Uterus (tissue), 4 donors: ENCODE data around the gene TSEN54. TPM values are rescaled to one million over a fixed set of nuclear protein-coding genes. Genes with fewer than 3 reads are reported as not detected.

Experiments
- DNase-seq, 2 donors: peaks; one replicate each; pipeline ENCODE4 v3.0.0-alpha.2; 2019 to 2020
- H3K27ac ChIP-seq, 2 donors: fragments of 200-600 bp; sonication (generic); 1 replicate in 1 of 2; 2 replicates in 1 of 2; pipeline ENCODE4 v1.5.1; 2016 to 2018
- H3K27me3 ChIP-seq, 2 donors: fragments of 200-600 bp; sonication (generic); one replicate each; pipeline ENCODE4 v1.5.1; 2018 to 2019; ENCODE audit warnings: control low read depth in 1 of 2
- H3K36me3 ChIP-seq, 2 donors: fragments of 200-600 bp; sonication (generic); one replicate each; pipeline ENCODE4 v1.5.1; 2019; ENCODE audit warnings: control low read depth in 1 of 2
- H3K4me1 ChIP-seq, 2 donors: fragments of 200-600 bp; sonication (generic); one replicate each; pipeline ENCODE4 v1.5.1; 2018 to 2019; ENCODE audit warnings: control low read depth in 1 of 2
- H3K4me3 ChIP-seq, 2 donors: fragments of 200-600 bp; sonication (generic); 1 replicate in 1 of 2; 2 replicates in 1 of 2; pipeline ENCODE4 v1.5.1; 2018 to 2019; ENCODE audit warnings: mild to moderate bottlenecking in 1 of 2
- H3K9me3 ChIP-seq, 2 donors: fragments of 200-600 bp; sonication (generic); one replicate each; pipeline ENCODE4 v1.5.1; 2019; ENCODE audit warnings: control low read depth in 1 of 2
- CTCF ChIP-seq, 4 experiments: fragments of 200-600 bp in 2 of 4; fragments of 450-650 bp in 2 of 4; sonication (generic) in 2 of 4; IDR thresholded peaks; one replicate each; pipeline ENCODE4 v1.5.1; 2016 to 2019; ENCODE audit warnings: antibody characterized with exemption in 4 of 4, mild to moderate bottlenecking in 2 of 4, moderate library complexity in 1 of 4
- POLR2A ChIP-seq, 2 donors: fragments of 450-650 bp; IDR thresholded peaks; one replicate each; pipeline ENCODE4 v1.6.1; 2016; ENCODE audit warnings: antibody characterized with exemption in 2 of 2, mild to moderate bottlenecking in 1 of 2, moderate library complexity in 1 of 2
- intact Hi-C: fragments of 100-400 bp; cut with DNase I; formaldehyde crosslinking; loops from one replicate; pipeline ENCODE4 v1.15.1; 2023; ENCODE audit warnings: low total_unique reads
- total RNA-seq, 4 donors: library from RNA; depleted of rRNA in 3 of 4; stranded (reverse); fragments of >200 nt in 3 of 4; gene quantifications; one replicate each; pipeline versions ENCODE4 v1.1.0 to v1.2.4, GENCODE V29; 2014 to 2023
- donor health status: DM: yes; HTN: yes; CAD: no.

Gene TSEN54
- total RNA-seq, 4 donors from 2014 or later = 17.4 to 102 (median 20.6) TPM

GRCh38 chr17:75571197-75571884, 55.0 kb downstream of the TSEN54 start:
- Histone ChIP-seq H3K9me3 (no peaks in the 10 kb centered on the region), H3K4me1 (no peaks in the 10 kb centered on the region), H3K36me3 (no peaks in the 10 kb centered on the region), H3K27ac (no peak overlapping the region), H3K27me3 (no peaks in the 10 kb centered on the region), H3K4me3 (no peak overlapping the region)
- intact Hi-C loops = no loop called here
- TF ChIP-seq CTCF (IDR thresholded peaks at IDR 0.05) (no peak), POLR2A (IDR thresholded peaks at IDR 0.05) (no peak)
- DNase-seq = no peak

- no peak for DNase-seq
- H3K9me3 ChIP-seq = no peaks in the 10 kb centered on the region
- no peak overlapping the region for H3K27ac ChIP-seq
- TF ChIP-seq POLR2A (IDR thresholded peaks at IDR 0.05) (no peak), CTCF (IDR thresholded peaks at IDR 0.05) (no peak)
- H3K4me3 ChIP-seq = no peak overlapping the region
- no peaks in the 10 kb centered on the region for H3K27me3 ChIP-seq
- H3K4me1 ChIP-seq = no peaks in the 10 kb centered on the region
- no peaks in the 10 kb centered on the region for H3K36me3 ChIP-seq
- intact Hi-C loops = no loop called here
Observed at GRCh38 chr17:75571885-75572215, 55.5 kb downstream of the TSEN54 start.

- DNase-seq = no peak
- Histone ChIP-seq H3K36me3 (no peaks in the 10 kb centered on the region), H3K9me3 (no peaks in the 10 kb centered on the region), H3K4me1 (no peaks in the 10 kb centered on the region), H3K27me3 (no peaks in the 10 kb centered on the region), H3K4me3 (no peak overlapping the region), H3K27ac (no peak overlapping the region)
- no peak for TF ChIP-seq CTCF (IDR thresholded peaks at IDR 0.05)
- no peak for TF ChIP-seq POLR2A (IDR thresholded peaks at IDR 0.05)
- intact Hi-C loops = no loop called here
Observed at GRCh38 chr17:75572713-75573539, 56.6 kb downstream of the TSEN54 start.

- Histone ChIP-seq H3K36me3 (no peaks in the 10 kb centered on the region), H3K4me3 (no peak overlapping the region), H3K4me1 (no peaks in the 10 kb centered on the region), H3K27ac (no peak overlapping the region), H3K27me3 (no peaks in the 10 kb centered on the region), H3K9me3 (no peaks in the 10 kb centered on the region)
- intact Hi-C loops = no loop called here
- TF ChIP-seq POLR2A (IDR thresholded peaks at IDR 0.05) (no peak), CTCF (IDR thresholded peaks at IDR 0.05) (no peak)
- no peak for DNase-seq
Observed at GRCh38 chr17:75573540-75573957, 57.2 kb downstream of the TSEN54 start.

GRCh38 chr17:75573994-75574393, 57.7 kb downstream of the TSEN54 start:
- no peak for DNase-seq
- intact Hi-C loops = no loop called here
- TF ChIP-seq CTCF (IDR thresholded peaks at IDR 0.05) (no peak), POLR2A (IDR thresholded peaks at IDR 0.05) (no peak)
- Histone ChIP-seq H3K9me3 (no peaks in the 10 kb centered on the region), H3K27me3 (no peaks in the 10 kb centered on the region), H3K4me3 (no peak overlapping the region), H3K36me3 (no peaks in the 10 kb centered on the region), H3K27ac (no peak overlapping the region), H3K4me1 (no peaks in the 10 kb centered on the region)
